A549 (cell line): Measurements from ENCODE around the gene MASTL. TPM values are rescaled to one million over a fixed set of nuclear protein-coding genes. Genes with fewer than 3 reads are reported as not detected.

Experiments
- ATAC-seq, 2 experiments: fragments of 200-7000 bp in 1 of 2; fragments of >200 bp in 1 of 2; cut with Nextera tagmentation in 1 of 2; cut with Tn5 transposase in 1 of 2; 3 replicates each; pipeline versions ENCODE4 v1.8.0 to v1.9.1; 2018 to 2020; ENCODE audit warnings: mild to moderate bottlenecking in 1 of 2, moderate library complexity in 1 of 2
- CTCF ChIA-PET: fragments of 300-600 bp; sonication (Branson Sonifier 250); formaldehyde crosslinking; extraction: SDS; loops from one replicate; lab custom pipeline; 2021; ENCODE audit warnings: antibody characterized with exemption, inconsistent platforms; lab: Yijun Ruan, JAX
- POLR2A ChIA-PET: fragments of 350-600 bp; formaldehyde crosslinking; extraction: SDS; loops from one replicate; lab custom pipeline; 2021; ENCODE audit warnings: antibody characterized with exemption, inconsistent platforms; lab: Yijun Ruan, JAX
- DNase-seq, 2 experiments: peaks; one replicate each; pipeline versions ENCODE4 v3.0.0 to v3.0.0-alpha.2; 2011 to 2016; ENCODE audit warnings: low read depth in 1 of 2, low spot score in 1 of 2
- FAIRE-seq: peaks from 2 replicates; lab custom pipeline; 2011; peaks lifted over from hg19 to GRCh38; lab: Jason Lieb, UNC
- H3K27ac ChIP-seq, 2 experiments: fragments of >200 bp; sonication (Bioruptor Twin); formaldehyde crosslinking; 3 replicates each; pipeline ENCODE4 v1.5.1; 2016 to 2017
- H3K4me1 ChIP-seq: fragments of >200 bp; sonication (Bioruptor Twin); formaldehyde crosslinking; 3 replicates; pipeline ENCODE4 v1.6.1; 2016
- H3K4me2 ChIP-seq: fragments of >200 bp; sonication (Bioruptor Twin); formaldehyde crosslinking; 3 replicates; pipeline ENCODE4 v1.6.1; 2016
- H3K4me3 ChIP-seq: fragments of >200 bp; sonication (Bioruptor Twin); formaldehyde crosslinking; 3 replicates; pipeline ENCODE4 v1.5.1; 2016
- H3K9me3 ChIP-seq: fragments of >200 bp; sonication (Bioruptor Twin); formaldehyde crosslinking; 3 replicates; pipeline ENCODE4 v1.6.1; 2016
- CBX2 ChIP-seq: fragments of 200-600 bp; sonication (generic); IDR thresholded peaks from 2 replicates; pipeline ENCODE4 v1.6.1; 2016; ENCODE audit warnings: low read depth, mild to moderate bottlenecking, borderline replicate concordance
- CBX8 ChIP-seq: fragments of 200-600 bp; sonication (generic); IDR thresholded peaks from 2 replicates; pipeline ENCODE4 v1.6.1; 2016
- CEBPB ChIP-seq, 2 experiments: fragments of >200 bp in 1 of 2; sonication (Bioruptor Twin) in 1 of 2; formaldehyde crosslinking in 1 of 2; IDR thresholded peaks; 2 replicates each; pipeline ENCODE4 v1.6.1; 2012 to 2016
- CTCF ChIP-seq: fragments of >200 bp; sonication (Bioruptor Twin); formaldehyde crosslinking; IDR thresholded peaks from 3 replicates; pipeline ENCODE4 v1.5.1; 2016
- E2F6 ChIP-seq: IDR thresholded peaks from 2 replicates; pipeline ENCODE4 v1.6.1; 2012; ENCODE audit warnings: low read depth, borderline replicate concordance
- ELK1 ChIP-seq: fragments of 150-350 bp; IDR thresholded peaks from 2 replicates; pipeline ENCODE4 v1.6.1; 2014; ENCODE audit warnings: low read depth, mild to moderate bottlenecking, low read length
- FOSL2 ChIP-seq, 2 experiments: fragments of 450-650 bp in 1 of 2; fragments of >200 bp in 1 of 2; sonication (Bioruptor Twin) in 1 of 2; formaldehyde crosslinking; IDR thresholded peaks; 2 replicates each; pipeline versions ENCODE4 v1.5.0 to v1.6.1; 2016 to 2020; ENCODE audit warnings: mild to moderate bottlenecking in 1 of 2, moderate library complexity in 1 of 2
- GATA3 ChIP-seq: IDR thresholded peaks from 2 replicates; pipeline ENCODE4 v1.6.1; 2012; ENCODE audit warnings: borderline replicate concordance
- HDAC2 ChIP-seq: fragments of 200-600 bp; sonication (generic); IDR thresholded peaks from 2 replicates; pipeline ENCODE4 v1.6.1; 2016
- HES2 ChIP-seq: fragments of >200 bp; sonication (Bioruptor Twin); formaldehyde crosslinking; IDR thresholded peaks from 2 replicates; pipeline ENCODE4 v1.6.1; 2016
- HEYL ChIP-seq: fragments of 250-450 bp; sonication (Bioruptor Pico); IDR thresholded peaks from 2 replicates; pipeline ENCODE4 v1.8.0; 2021; ENCODE audit warnings: mild to moderate bottlenecking, moderate library complexity
- HOXB13 ChIP-seq: fragments of 250-450 bp; sonication (Bioruptor Pico); IDR thresholded peaks from 2 replicates; pipeline ENCODE4 v1.5.0; 2020; ENCODE audit warnings: low read depth, mild to moderate bottlenecking, moderate library complexity
- HOXB5 ChIP-seq: fragments of 250-450 bp; sonication (Bioruptor Pico); IDR thresholded peaks from 2 replicates; pipeline ENCODE4 v1.5.0; 2020; ENCODE audit warnings: mild to moderate bottlenecking, moderate library complexity
- JUNB ChIP-seq: fragments of >200 bp; sonication (Bioruptor Twin); formaldehyde crosslinking; IDR thresholded peaks from 2 replicates; pipeline ENCODE4 v1.6.1; 2016
- KDM5A ChIP-seq: fragments of 200-600 bp; sonication (generic); IDR thresholded peaks from 2 replicates; pipeline ENCODE4 v1.6.1; 2016; ENCODE audit warnings: antibody characterized with exemption, mild to moderate bottlenecking
- MAX ChIP-seq: IDR thresholded peaks from 2 replicates; pipeline ENCODE4 v1.6.1; 2012
- MAZ ChIP-seq: fragments of 150-350 bp; IDR thresholded peaks from 2 replicates; pipeline ENCODE4 v1.6.1; 2014; ENCODE audit warnings: antibody characterized with exemption, low read depth, low read length, borderline replicate concordance
- PBX3 ChIP-seq: IDR thresholded peaks from 2 replicates; pipeline ENCODE4 v1.6.1; 2012
- REST ChIP-seq: fragments of 200-600 bp; sonication (generic); IDR thresholded peaks from 2 replicates; pipeline ENCODE4 v1.6.1; 2016; ENCODE audit warnings: antibody characterized with exemption, mild to moderate bottlenecking, moderate library complexity
- TP53 ChIP-seq: fragments of 250-450 bp; sonication (Bioruptor Pico); IDR thresholded peaks from 2 replicates; pipeline ENCODE4 v1.5.0; 2021; ENCODE audit warnings: mild to moderate bottlenecking, moderate library complexity
- ZC3H11A ChIP-seq: fragments of 450-650 bp; IDR thresholded peaks from 2 replicates; pipeline ENCODE4 v1.6.1; 2014; ENCODE audit warnings: antibody characterized with exemption, mild to moderate bottlenecking
- WGBS: methylation state at CpG from one replicate; pipeline ENCODE4 v1.1.6; 2017; ENCODE audit errors: missing lambda C conversion rate; 5-methylcytosine and 5-hydroxymethylcytosine counted together
- polyA plus RNA-seq, 4 experiments: library from polyadenylated mRNA; depleted of rRNA in 3 of 4; stranded (reverse); fragments of >200 nt; fragmentation: RNase III in 1 of 4; extraction: RNeasy Plus Mini Kit Qiagen cat#74134 plus additional on column Dnase treatment in 1 of 4; gene quantifications; 2 replicates in 3 of 4; 3 replicates in 1 of 4; pipeline ENCODE4 v1.2.3, GENCODE V29; 2011 to 2017

Gene MASTL
- polyA plus RNA-seq, 2 of the 4 experiments (the other 2 are of a cell fraction): 21.3 to 22.1 TPM

GRCh38 chr10:27188897-27189296 is 33.7 kb downstream of the MASTL start:
- ChIA-PET POLR2A (no interaction called here), CTCF (no interaction called here)
- FAIRE-seq (no peak), DNase-seq (no peak), ATAC-seq (no peak)
- 94% methylated on average over 4 of the region's 4 CpGs for WGBS
- no peak for TF ChIP-seq HOXB5 (CRISPR knock-in tag)
- no peak for TF ChIP-seq CBX2
- TF ChIP-seq PBX3: no peak
- no peak for TF ChIP-seq REST
- TF ChIP-seq MAZ: no peak
- TF ChIP-seq CEBPB (IDR thresholded peaks at IDR 0.05): no peak
- TF ChIP-seq GATA3: no peak
- no peak for TF ChIP-seq CTCF
- TF ChIP-seq ELK1: no peak
- TF ChIP-seq CBX8: no peak
- no peak for TF ChIP-seq E2F6
- no peak for TF ChIP-seq HEYL
- no peak for TF ChIP-seq JUNB
- no peak for TF ChIP-seq HOXB13
- no peak for TF ChIP-seq TP53 (CRISPR knock-in tag)
- no peak for TF ChIP-seq MAX
- Histone ChIP-seq H3K27ac (no peak overlapping the region), H3K4me2 (no peak overlapping the region), H3K4me3 (no peak overlapping the region), H3K4me1 (peaks cover 17% of the 10 kb centered on the region), H3K9me3 (no peaks in the 10 kb centered on the region)

- H3K27ac ChIP-seq: no peak overlapping the region
- no peak overlapping the region for H3K4me2 ChIP-seq
- CTCF ChIA-PET: no interaction called here
- POLR2A ChIA-PET: no interaction called here
- no peak for FAIRE-seq
- H3K4me3 ChIP-seq: no peak overlapping the region
- peaks cover 17% of the 10 kb centered on the region for H3K4me1 ChIP-seq
- 57% methylated on average over 2 of the region's 2 CpGs for WGBS
- DNase-seq: peak in 1 of 2 experiments; percentile 3
- no peak for ATAC-seq
- TF ChIP-seq KDM5A: no peak
- TF ChIP-seq CBX2: no peak
- no peak for TF ChIP-seq FOSL2 (IDR thresholded peaks at IDR 0.05)
- peak; percentile 63 for TF ChIP-seq FOSL2 (CRISPR knock-in tag; IDR thresholded peaks at IDR 0.05)
- TF ChIP-seq MAX: no peak
- no peak for TF ChIP-seq HES2
- no peak for TF ChIP-seq ZC3H11A
- no peak for TF ChIP-seq HDAC2
- H3K9me3 ChIP-seq: no peaks in the 10 kb centered on the region
Observed at GRCh38 chr10:27190508-27190907, 35.4 kb downstream of the MASTL start.
